Mesangial cell (primary cell): ENCODE results near the gene SPINK8. TPM values are rescaled to one million over a fixed set of nuclear protein-coding genes. Genes with fewer than 3 reads are reported as not detected.

Source experiments
- total RNA-seq: library from RNA; depleted of rRNA; stranded (reverse); fragments of >200 nt; gene quantifications from 2 replicates; pipeline ENCODE4 v1.2.3, GENCODE V29; 2015

Gene SPINK8
- total RNA-seq: not detected in 2 replicates

DNA sequence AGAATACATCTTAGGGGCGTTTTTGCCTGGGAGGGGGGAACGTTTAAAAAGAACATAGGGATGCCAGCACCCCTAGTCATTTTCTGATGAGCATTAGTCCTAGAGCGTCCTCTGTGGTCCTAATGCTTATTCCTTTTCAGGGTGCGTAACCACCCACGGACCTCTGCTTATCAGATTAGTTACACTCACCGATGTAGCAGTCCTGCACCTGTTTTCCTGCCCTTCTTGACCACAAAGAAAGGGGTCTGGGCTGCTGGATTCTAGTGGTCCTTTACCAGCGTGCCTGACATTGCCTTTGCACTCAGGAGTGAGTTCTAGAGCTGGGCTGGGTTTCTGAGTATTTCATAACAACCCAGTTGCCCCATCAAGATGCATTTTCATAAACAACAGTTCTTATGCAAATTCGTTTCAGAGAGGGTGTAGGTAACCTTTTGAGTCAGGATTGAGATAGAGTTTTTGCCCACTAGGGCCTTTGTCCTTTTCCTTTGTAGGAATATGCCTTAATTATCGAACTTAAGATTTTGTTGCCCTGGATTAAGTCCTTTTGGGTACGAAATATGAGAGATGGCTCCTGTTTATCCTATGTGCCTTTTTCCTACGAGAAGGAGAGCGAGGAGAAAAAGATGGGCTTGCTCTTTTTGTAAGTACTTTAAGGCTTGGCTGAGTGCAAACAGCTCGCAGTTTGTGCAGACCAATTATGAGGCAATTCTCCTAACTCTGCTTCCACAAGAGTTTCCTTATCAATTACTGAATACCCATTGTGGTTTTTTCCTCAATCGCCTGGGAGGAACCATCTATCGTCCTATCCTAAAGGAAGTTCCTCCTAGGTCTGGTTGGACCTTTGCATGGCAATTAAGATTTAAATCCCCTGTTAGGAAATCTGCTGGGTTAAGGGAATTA lies at the start of gene SPINK8:
TSS of gene SPINK8 (minus strand) at position 316 of the 900 bp plus-strand sequence. CDS start 5,320 bp downstream, outside the sequence.

DNA sequence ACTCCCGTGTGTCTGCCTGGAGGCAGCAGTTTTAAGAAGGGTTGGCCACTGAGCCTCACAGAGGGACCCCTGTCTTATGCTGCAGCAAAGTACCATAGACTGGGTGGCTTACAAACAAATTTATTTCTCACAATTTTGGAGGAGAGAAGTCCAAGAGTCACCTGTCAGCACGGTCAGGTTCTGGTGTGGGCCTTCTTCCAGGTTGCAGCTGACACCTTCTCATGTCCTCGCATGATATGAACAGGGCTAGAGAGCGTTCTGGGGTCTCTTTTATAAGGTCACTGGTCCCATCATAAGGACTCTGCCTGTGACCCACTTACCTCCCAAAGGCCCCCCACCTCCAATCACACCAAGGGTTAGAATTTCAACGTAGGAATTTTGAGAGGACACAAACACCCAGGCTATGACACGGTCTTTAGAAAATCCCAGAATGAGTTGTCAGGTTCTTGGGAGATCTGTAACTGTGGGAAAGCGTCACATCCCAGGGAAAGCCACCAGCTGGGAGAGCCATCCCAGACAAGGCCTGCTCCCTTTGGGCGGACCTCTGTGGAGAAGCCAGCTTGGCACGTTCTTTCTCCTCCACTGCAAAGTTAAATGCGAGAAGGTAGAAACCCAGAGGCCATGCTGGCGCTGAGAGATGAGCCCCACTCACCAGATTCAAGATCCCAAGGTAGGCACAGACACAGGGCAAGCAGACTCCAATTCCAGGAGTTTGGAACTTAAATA lies 38.4 kb upstream of the SPINK8 start, which contains the start of gene FBXW12:
TSS of gene FBXW12 (plus strand) at position 569 of the 726 bp plus-strand sequence. CDS start 549 bp downstream, outside the sequence.

DNA sequence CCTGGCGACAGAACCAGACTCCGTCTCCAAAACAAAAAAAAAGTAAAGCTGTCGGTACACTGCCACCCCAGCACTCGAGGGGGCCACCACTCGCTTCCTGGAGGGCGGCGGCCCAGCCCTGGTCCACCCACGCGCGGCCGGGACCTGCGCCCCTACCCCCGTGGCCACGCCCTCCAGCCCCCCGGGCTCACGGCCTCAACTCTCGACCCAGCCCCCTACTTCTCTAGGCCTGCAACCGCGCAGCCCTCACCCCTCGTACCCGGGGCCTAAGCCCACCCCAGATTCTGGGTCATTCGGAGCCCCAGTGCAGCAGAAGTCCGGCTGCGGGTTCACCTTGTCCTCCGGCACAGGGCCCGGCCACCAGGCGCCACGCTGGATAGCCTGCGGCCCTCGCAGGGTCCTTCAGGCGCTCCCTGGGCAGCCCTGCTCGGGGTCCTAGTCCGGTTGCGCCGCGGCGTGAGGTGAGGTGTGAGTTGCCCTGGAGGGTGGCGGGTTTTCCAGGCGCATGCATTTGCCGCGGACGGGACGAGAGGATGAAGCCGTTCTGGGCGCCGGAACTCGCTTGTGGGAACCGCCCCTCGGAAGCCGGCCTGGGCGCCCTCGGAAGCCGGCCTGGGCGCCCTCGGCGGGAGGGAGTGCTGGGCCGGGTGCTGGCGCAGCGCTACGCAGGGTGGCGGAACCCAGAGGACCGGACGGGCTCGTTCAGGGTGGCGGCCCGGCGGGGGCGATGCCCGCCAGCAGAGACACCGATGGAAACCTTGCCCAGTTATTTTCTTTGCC lies 32.3 kb downstream of the SPINK8 start, which contains the start of gene NME6:
TSS of gene NME6 (minus strand) at position 348 of the 780 bp plus-strand sequence.

Other genes starting within 250 kb of the SPINK8 start
- 7.9 and 24.8 TPM in 2 replicates for gene CDC25A, start 145.2 kb downstream of the SPINK8 start, total RNA-seq
- not detected in 2 replicates for gene CAMP, start 110.2 kb downstream of the SPINK8 start, total RNA-seq
- 2.6 and 3.3 TPM in 2 replicates for gene ZNF589, start 92.6 kb downstream of the SPINK8 start, total RNA-seq
- gene NME6, start 32.3 kb downstream of the SPINK8 start, total RNA-seq: 27.2 and 28.9 TPM in 2 replicates
- gene FBXW12, start 38.6 kb upstream of the SPINK8 start, total RNA-seq: 0.25 TPM in 1 of 2 replicates, not detected in the other
- 55.9 and 190 TPM in 2 replicates for gene PLXNB1, start 96.4 kb upstream of the SPINK8 start, total RNA-seq
- gene CCDC51, start 106.5 kb upstream of the SPINK8 start, total RNA-seq: 19.9 and 26.2 TPM in 2 replicates
- 77.1 and 221 TPM in 2 replicates for gene TMA7, start 106.6 kb upstream of the SPINK8 start, total RNA-seq
- gene ATRIP, start 113.1 kb upstream of the SPINK8 start, total RNA-seq: 5.5 and 11.2 TPM in 2 replicates
- 190 and 243 TPM in 2 replicates for gene SHISA5, start 170.5 kb upstream of the SPINK8 start, total RNA-seq
- gene PFKFB4, start 223.1 kb upstream of the SPINK8 start, total RNA-seq: 7.1 and 7.5 TPM in 2 replicates
- gene UCN2, start 230.1 kb upstream of the SPINK8 start, total RNA-seq: 8.4 and 9.9 TPM in 2 replicates